Endodermal cell (in vitro differentiated cells): ENCODE measurements around the gene SLC9C1. TPM values are rescaled to one million over a fixed set of nuclear protein-coding genes. Genes with fewer than 3 reads are reported as not detected.

Experiments used
- DNase-seq: peaks from one replicate; pipeline ENCODE4 v3.0.0-alpha.2; 2017
- H3K27ac ChIP-seq: 2 replicates; pipeline ENCODE4 v1.5.1; 2013; ENCODE audit warnings: mild to moderate bottlenecking, low read depth, low read length, moderate library complexity
- H3K27me3 ChIP-seq: 2 replicates; pipeline ENCODE4 v1.6.1; 2013; ENCODE audit warnings: mild to moderate bottlenecking, low read length, moderate library complexity; ENCODE audit not compliant: insufficient read depth, control insufficient read depth, poor library complexity, severe bottlenecking
- H3K36me3 ChIP-seq: 2 replicates; pipeline ENCODE4 v1.7.0; 2013; ENCODE audit warnings: mild to moderate bottlenecking, low read length, moderate library complexity; ENCODE audit not compliant: control insufficient read depth, insufficient read depth
- H3K4me1 ChIP-seq: one replicate; pipeline ENCODE4 v1.7.0; 2013; ENCODE audit warnings: low read length; ENCODE audit not compliant: control insufficient read depth, insufficient read depth
- H3K4me3 ChIP-seq: 2 replicates; pipeline ENCODE4 v1.5.1; 2013; ENCODE audit warnings: mild to moderate bottlenecking, low read length, moderate library complexity
- H3K9ac ChIP-seq: 2 replicates; pipeline ENCODE4 v1.6.1; 2013; ENCODE audit warnings: mild to moderate bottlenecking, low read length, moderate library complexity; ENCODE audit not compliant: poor library complexity, severe bottlenecking; ENCODE audit errors: extremely low read depth
- H3K9me3 ChIP-seq: 2 replicates; pipeline ENCODE4 v1.6.1; 2013; ENCODE audit warnings: mild to moderate bottlenecking, low read length, moderate library complexity; ENCODE audit not compliant: control insufficient read depth
- H3K27ac Mint-ChIP-seq: 2 replicates; pipeline ENCODE4 v1.8.0; 2020; ENCODE audit warnings: mixed read lengths
- H3K27me3 Mint-ChIP-seq: 2 replicates; pipeline ENCODE4 v1.8.0; 2021; ENCODE audit warnings: mild to moderate bottlenecking, mixed read lengths; ENCODE audit not compliant: insufficient read depth
- H3K36me3 Mint-ChIP-seq: 2 replicates; pipeline ENCODE4 v1.8.0; 2020; ENCODE audit warnings: low read depth, mixed read lengths
- H3K4me1 Mint-ChIP-seq: 2 replicates; pipeline ENCODE4 v1.8.0; 2020; ENCODE audit warnings: mixed read lengths
- H3K4me3 Mint-ChIP-seq: 2 replicates; pipeline ENCODE4 v1.8.0; 2020; ENCODE audit warnings: mild to moderate bottlenecking, moderate library complexity, mixed read lengths
- H3K9me3 Mint-ChIP-seq: 2 replicates; pipeline ENCODE4 v1.8.0; 2020; ENCODE audit warnings: mild to moderate bottlenecking, mixed read lengths
- CTCF ChIP-seq: fragments of 200-600 bp; sonication (generic); conservative IDR thresholded peaks from 2 replicates; pipeline ENCODE4 v1.5.0; 2021; ENCODE audit warnings: antibody characterized with exemption, mild to moderate bottlenecking
- WGBS, 2 experiments: methylation state at CpG; one replicate each; pipeline versions ENCODE4 v1.1.5 to v1.1.7; 2013; ENCODE audit warnings: missing lambda C conversion rate in 2 of 2, mixed read lengths in 1 of 2; ENCODE audit not compliant: insufficient coverage in 1 of 2, insufficient read length in 1 of 2; 5-methylcytosine and 5-hydroxymethylcytosine counted together
- total RNA-seq, 2 donors: library from RNA; stranded (reverse); fragmentation: NEBNext Ultra II Directional in 1 of 2; extraction: Animal tissue kit (Norgen Biotek cat#: 25700) in 1 of 2; gene quantifications; 2 replicates in 1 of 2; 3 replicates in 1 of 2; pipeline ENCODE4 v1.2.1, GENCODE V29; 2021

The SLC9C1 gene
- total RNA-seq, 2 donors from 2014 or later, result 0.24 to 0.66 TPM

GRCh38 chr3:112132554-112132953 lies 161.5 kb downstream of the SLC9C1 start:
- no peak overlapping the region for H3K4me3 ChIP-seq
- WGBS, 2 experiments, result 100% methylated on average over 1 of the region's 1 CpG; no CpG with 5 or more reads in 1 of the 2 experiments
- H3K4me1 Mint-ChIP-seq, result peaks cover 41% of the 10 kb centered on the region
- no peaks in the 10 kb centered on the region for H3K9me3 Mint-ChIP-seq
- H3K27me3 ChIP-seq, result no peaks in the 10 kb centered on the region
- no peak overlapping the region for H3K27ac Mint-ChIP-seq
- peaks cover 5% of the 10 kb centered on the region for H3K4me1 ChIP-seq
- no peak overlapping the region for H3K9ac ChIP-seq
- H3K36me3 Mint-ChIP-seq, result no peaks in the 10 kb centered on the region
- H3K4me3 Mint-ChIP-seq, result no peak overlapping the region
- no peaks in the 10 kb centered on the region for H3K9me3 ChIP-seq
- no peak for DNase-seq
- H3K27me3 Mint-ChIP-seq, result no peaks in the 10 kb centered on the region
- H3K36me3 ChIP-seq, result no peaks in the 10 kb centered on the region
- no peak for TF ChIP-seq CTCF
- no peak overlapping the region for H3K27ac ChIP-seq

DNA sequence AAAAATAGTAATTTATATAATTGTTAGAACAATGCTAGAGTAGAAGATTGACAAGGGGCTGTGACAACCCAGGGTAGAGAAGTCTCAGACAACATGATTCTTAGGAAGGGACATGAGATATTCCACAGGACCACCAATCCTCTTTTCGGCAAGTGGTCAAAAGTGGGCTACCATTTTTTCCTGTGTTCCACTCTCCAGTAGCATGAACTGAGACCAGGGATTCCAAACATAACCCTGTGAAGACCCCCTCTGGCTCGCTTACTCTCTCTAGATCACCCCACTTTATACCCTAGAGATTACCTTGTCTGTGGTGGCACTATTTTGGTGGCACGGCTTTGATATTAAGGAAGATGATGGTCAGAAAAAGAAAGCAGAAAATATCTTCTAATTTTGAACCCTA lies 161.9 kb downstream of the SLC9C1 start:
- Mint-ChIP-seq H3K36me3 (no peaks in the 10 kb centered on the region), H3K4me3 (no peak overlapping the region), H3K9me3 (no peaks in the 10 kb centered on the region), H3K27ac (no peak overlapping the region), H3K27me3 (no peaks in the 10 kb centered on the region), H3K4me1 (peaks cover 38% of the 10 kb centered on the region)
- Histone ChIP-seq H3K9ac (no peak overlapping the region), H3K4me3 (no peak overlapping the region), H3K4me1 (peaks cover 7% of the 10 kb centered on the region), H3K9me3 (no peaks in the 10 kb centered on the region), H3K27me3 (no peaks in the 10 kb centered on the region), H3K27ac (no peak overlapping the region), H3K36me3 (no peaks in the 10 kb centered on the region)
- DNase-seq, result no peak
- TF ChIP-seq CTCF, result no peak
- 93 to 100% methylated on average over 1 to 3 of the region's 3 CpGs for WGBS, 2 experiments

DNA sequence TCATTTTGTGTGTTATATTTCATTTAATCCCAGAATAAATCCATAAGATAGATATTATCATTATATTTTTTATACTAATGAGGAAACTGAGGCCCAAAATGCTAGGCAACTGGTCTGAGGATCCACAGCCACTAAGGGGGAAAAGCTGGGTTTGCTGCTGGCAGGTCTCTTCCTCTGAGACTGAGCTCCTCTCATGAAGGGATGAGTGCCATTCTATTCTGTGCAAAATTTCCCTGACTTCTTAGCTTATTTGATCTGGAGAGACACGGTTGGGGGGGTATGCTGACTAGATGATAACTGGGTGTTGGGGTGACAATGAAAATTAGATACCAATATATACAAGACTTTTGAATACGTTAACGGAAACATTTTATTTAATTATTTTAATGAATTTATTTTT lies 162.9 kb downstream of the SLC9C1 start:
- Mint-ChIP-seq H3K4me1 (peaks cover 39% of the 10 kb centered on the region), H3K9me3 (no peaks in the 10 kb centered on the region), H3K27ac (no peak overlapping the region), H3K27me3 (no peaks in the 10 kb centered on the region), H3K4me3 (no peak overlapping the region), H3K36me3 (no peaks in the 10 kb centered on the region)
- no peak overlapping the region for H3K4me3 ChIP-seq
- H3K27me3 ChIP-seq, result no peaks in the 10 kb centered on the region
- H3K4me1 ChIP-seq, result peaks cover 14% of the 10 kb centered on the region
- WGBS, 2 experiments, result 91% methylated on average over 1 of the region's 3 CpGs; no CpG with 5 or more reads in 1 of the 2 experiments
- no peaks in the 10 kb centered on the region for H3K36me3 ChIP-seq
- H3K9me3 ChIP-seq, result no peaks in the 10 kb centered on the region
- H3K27ac ChIP-seq, result no peak overlapping the region
- no peak overlapping the region for H3K9ac ChIP-seq
- TF ChIP-seq CTCF, result no peak
- no peak for DNase-seq
